HK-2 (cell line): Measurements from ENCODE around the gene ANKRD24.
"Not testable (repeated sequence)": the region's sequence is repeated elsewhere in the genome, so short reads cannot be mapped to it uniquely, and the experiment has no call there.

Experiments
- DNase-seq: peaks from one replicate; pipeline ENCODE4 v3.0.0-alpha.2; 2018; ENCODE audit not compliant: unreplicated experiment

Gene ANKRD24

GRCh38 chr19:4182084-4182810 lies at the start of gene ANKRD24, which contains the start of gene SIRT6:
Gene ANKRD24 (plus strand): TSS chr19:4182689. CDS start chr19:4186426, 3,737 bp downstream.
Gene SIRT6 (minus strand): TSS chr19:4182563. CDS start chr19:4182539, 24 bp downstream.
- peak; percentile 93 for DNase-seq

- no peak for DNase-seq
These were observed 48.1 kb upstream of the ANKRD24 start for GRCh38 chr19:4134351-4134750.

GRCh38 chr19:4135386-4135785 lies 47.1 kb upstream of the ANKRD24 start:
- not testable (repeated sequence) for DNase-seq

- DNase-seq, result no peak
These were observed 45.8 kb upstream of the ANKRD24 start for GRCh38 chr19:4136680-4137088.

- DNase-seq, result no peak
These were observed 44.0 kb upstream of the ANKRD24 start for GRCh38 chr19:4138445-4138844.

- peak; percentile 83 for DNase-seq
These were observed 42.8 kb upstream of the ANKRD24 start for GRCh38 chr19:4139614-4140236.

GRCh38 chr19:4140237-4140711 lies 42.2 kb upstream of the ANKRD24 start:
- DNase-seq, result peak; percentile 26

- not testable (repeated sequence) for DNase-seq
These were observed 39.6 kb upstream of the ANKRD24 start for GRCh38 chr19:4142916-4143315.

- DNase-seq, result peak; percentile 31
These were observed 37.7 kb upstream of the ANKRD24 start for GRCh38 chr19:4144666-4145249.

GRCh38 chr19:4149518-4150288 lies 32.8 kb upstream of the ANKRD24 start:
- no peak for DNase-seq

- no peak for DNase-seq
These were observed 30.9 kb upstream of the ANKRD24 start for GRCh38 chr19:4151623-4152022.

- no peak for DNase-seq
These were observed 30.1 kb upstream of the ANKRD24 start for GRCh38 chr19:4152241-4152998.

GRCh38 chr19:4154571-4155312 lies 27.7 kb upstream of the ANKRD24 start:
- no peak for DNase-seq

- DNase-seq, result no peak
These were observed 25.3 kb upstream of the ANKRD24 start for GRCh38 chr19:4157164-4157563.

GRCh38 chr19:4157971-4158370 lies 24.5 kb upstream of the ANKRD24 start:
- not testable (repeated sequence) for DNase-seq

GRCh38 chr19:4161415-4162077 lies 20.9 kb upstream of the ANKRD24 start:
- no peak for DNase-seq

- no peak for DNase-seq
These were observed 18.2 kb upstream of the ANKRD24 start for GRCh38 chr19:4164262-4164661.

- no peak for DNase-seq
These were observed 10.8 kb upstream of the ANKRD24 start for GRCh38 chr19:4171676-4172075.

GRCh38 chr19:4172861-4173473 lies 9.5 kb upstream of the ANKRD24 start:
- DNase-seq, result peak; percentile 61
